HG02885 (cell line): ENCODE data around the gene DIAPH1.

Source experiments
- ATAC-seq: cut with Tn5 transposase; IDR thresholded peaks from one replicate; pipeline ENCODE4 v1.9.1; 2021; ENCODE audit warnings: mild to moderate bottlenecking; ENCODE audit not compliant: unreplicated experiment, poor library complexity

The DIAPH1 gene

DNA sequence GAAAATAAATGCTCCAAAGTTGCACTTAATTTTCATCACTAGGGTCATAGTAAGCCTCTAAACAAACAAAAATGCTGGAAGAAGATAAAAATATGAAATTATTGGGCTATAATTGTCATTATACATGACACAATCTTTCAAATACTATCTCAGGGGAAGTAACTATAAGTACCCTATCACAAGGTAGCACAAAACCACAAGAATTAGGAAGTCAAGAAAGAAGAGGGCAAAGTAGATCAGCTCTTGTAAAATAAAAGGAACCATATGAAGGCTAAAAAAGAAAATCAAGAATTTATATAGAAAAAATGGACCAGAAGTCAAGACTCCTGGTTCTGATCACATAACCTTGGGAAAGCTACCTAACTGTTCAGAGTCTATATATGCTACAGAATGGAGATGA, 48.1 kb downstream of the DIAPH1 start:
- ATAC-seq, result no peak

GRCh38 chr5:141567513-141568117, 51.2 kb downstream of the DIAPH1 start:
- no peak for ATAC-seq

- ATAC-seq, result no peak
These were observed 52.8 kb downstream of the DIAPH1 start for GRCh38 chr5:141565826-141566570.

- ATAC-seq, result peak; percentile 97
These were observed 54.5 kb downstream of the DIAPH1 start for GRCh38 chr5:141564216-141564692.

- no peak for ATAC-seq
These were observed 57.9 kb downstream of the DIAPH1 start for GRCh38 chr5:141560725-141561483.

DNA sequence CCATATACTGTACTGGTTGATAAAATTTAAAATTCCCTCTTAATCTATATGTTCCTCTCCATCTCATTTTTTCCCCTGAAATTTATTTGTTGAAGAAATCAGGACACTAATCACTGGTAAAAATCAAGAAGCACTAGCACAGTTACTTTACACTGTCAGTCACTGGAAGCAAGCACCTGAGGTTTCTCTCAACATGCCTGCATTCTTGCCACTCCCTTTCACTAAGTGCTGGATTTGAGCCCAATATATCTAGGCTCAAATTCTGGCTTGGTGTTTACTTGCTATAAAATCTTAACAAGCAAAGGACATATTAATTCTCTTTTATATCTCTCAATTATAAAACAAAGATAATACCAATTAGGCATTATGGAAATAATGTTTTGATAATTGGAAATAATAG, 58.6 kb downstream of the DIAPH1 start:
- no peak for ATAC-seq

- no peak for ATAC-seq
These were observed 59.3 kb downstream of the DIAPH1 start for GRCh38 chr5:141559461-141559860.

DNA sequence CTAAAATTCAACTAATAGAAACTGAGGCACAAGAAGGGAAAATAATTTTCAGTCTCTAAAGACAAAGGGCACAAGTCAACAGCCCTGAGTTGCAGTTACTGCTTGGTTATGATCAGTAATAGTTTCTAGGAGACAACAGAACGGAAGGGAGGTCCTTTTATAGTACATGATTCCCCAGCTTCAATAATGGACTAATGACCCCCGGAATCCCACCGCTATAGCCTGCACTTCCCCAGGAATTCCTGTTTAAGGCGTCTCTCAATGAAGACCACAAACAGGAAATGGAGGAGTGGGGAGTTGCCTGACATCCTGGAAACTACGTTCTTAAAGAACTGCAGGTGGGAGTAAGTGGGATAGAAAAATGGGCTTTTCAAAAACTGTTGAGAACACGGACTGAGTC, 60.6 kb downstream of the DIAPH1 start:
- ATAC-seq, result peak; percentile 13

- peak; percentile 82 for ATAC-seq
These were observed 61.1 kb downstream of the DIAPH1 start for GRCh38 chr5:141557681-141558136.

- ATAC-seq, result no peak
These were observed 70.9 kb downstream of the DIAPH1 start for GRCh38 chr5:141547921-141548320.

GRCh38 chr5:141547488-141547887, 71.3 kb downstream of the DIAPH1 start:
- no peak for ATAC-seq

- ATAC-seq, result no peak
These were observed 75.7 kb downstream of the DIAPH1 start for GRCh38 chr5:141543053-141543452.

DNA sequence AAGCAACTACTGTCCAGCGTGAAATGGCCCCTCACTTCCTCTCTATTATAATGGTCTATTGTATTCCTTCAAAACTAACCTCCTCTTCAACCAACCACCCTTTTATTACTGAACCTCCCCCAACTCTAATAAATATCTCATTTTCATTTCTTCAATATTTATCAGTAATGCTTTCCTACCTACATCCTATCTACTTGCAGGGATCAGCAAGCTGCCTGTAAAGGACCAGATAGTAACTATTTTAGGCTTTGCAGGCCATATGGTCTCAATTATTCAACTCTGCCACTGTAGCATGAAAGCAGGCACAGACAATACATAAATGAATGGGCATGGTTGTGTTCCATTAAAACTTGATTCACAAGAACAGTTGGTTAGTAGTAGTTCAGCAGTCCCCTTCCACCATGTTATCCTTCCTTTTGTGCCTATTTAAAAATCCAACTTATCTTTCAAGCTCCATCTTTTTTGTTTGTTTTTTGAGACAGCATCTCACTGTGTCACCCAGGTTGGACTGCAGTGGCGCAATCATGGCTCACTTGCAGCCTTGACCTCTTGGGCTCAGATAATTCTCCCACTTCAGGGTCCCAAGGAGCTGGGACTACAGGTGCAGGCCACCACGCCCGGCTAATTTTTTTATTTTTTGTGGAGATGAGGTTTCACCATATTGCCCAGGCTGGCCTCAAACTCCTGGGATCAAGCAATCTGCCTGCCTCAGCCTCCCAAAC, 84.1 kb downstream of the DIAPH1 start:
- ATAC-seq, result no peak

DNA sequence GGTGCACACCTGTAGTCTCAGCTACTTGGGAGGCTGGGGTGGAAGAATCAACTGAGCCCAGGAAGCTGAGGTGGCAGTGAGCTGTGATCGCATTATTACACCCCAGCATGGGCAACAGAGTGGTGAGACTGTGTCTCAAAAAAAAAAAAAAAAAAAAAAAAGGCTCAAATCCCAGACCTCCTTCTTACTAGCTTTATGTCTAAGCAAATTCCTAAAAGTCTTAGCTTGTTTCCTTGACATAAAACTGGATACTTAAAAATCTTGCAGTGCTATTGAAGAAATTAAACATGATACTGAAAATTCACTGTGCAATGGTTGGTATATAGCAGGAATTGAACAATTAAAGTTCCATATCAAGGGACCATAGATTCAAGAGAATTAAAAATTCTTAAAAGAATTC, 84.9 kb downstream of the DIAPH1 start:
- ATAC-seq, result no peak

GRCh38 chr5:141532726-141533125, 86.1 kb downstream of the DIAPH1 start:
- no peak for ATAC-seq

- ATAC-seq, result peak; percentile 58
These were observed 88.9 kb downstream of the DIAPH1 start for GRCh38 chr5:141529873-141530272.

- ATAC-seq, result peak; percentile 32
These were observed 89.8 kb downstream of the DIAPH1 start for GRCh38 chr5:141529002-141529401.

DNA sequence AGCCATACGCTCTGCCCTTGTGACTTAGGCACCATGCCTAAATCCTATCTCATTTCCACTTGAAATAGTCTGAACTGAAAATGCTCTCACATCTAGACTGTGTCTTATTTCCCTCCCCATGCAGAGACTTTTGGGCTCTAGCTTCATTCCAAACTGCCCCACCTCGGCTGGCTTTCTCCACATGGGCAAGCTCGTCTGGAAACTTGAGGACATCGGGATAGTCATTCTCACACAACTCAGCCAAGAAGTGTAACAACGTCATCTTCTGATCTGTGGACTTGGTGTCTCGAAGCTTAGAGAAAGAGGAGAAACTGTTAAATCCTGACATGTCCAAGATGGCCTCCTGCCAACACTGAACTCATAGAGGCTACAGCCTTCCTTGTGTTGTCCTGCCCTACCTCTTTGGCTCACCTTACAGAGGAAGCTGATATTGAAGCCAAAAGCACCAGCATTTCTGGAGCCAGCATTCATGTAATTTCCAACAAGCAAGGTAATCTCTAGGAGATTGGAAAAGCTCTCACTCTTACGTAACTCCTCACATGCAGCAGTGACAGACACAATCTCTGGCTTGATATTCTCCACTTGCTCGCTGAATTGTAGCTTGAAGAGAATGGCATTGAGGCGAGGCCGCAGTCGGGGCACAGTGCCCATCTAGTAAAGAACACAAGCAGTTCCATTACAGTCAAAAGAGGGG, 90.4 kb downstream of the DIAPH1 start:
- ATAC-seq, result no peak

GRCh38 chr5:141527426-141527825, 91.4 kb downstream of the DIAPH1 start:
- ATAC-seq, result no peak

DNA sequence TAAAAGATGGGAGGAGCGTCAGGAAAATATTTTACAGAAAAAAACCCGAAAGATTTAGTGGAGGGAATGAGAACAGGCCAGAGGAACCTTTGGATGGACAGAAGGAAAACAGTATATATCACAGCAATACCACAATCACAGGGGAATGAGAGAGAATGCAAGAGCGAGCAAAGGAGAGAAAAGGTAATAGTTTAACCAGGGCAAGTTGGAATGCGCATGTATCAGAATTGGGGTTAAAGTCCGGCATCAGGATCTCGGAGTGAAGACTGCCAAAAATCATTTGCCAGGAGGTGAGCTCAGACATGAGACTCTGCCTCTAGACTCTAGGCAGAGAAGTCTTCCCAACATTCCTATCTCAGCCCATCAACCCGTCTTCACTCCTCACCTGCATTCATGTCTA, 93.1 kb downstream of the DIAPH1 start:
- no peak for ATAC-seq
